DMS53 treated with DMSO at 0.1 percent for 48 hours (cell line): ENCODE data around the gene ST14.

ENCODE experiments used
- DNase-seq: peaks from one replicate; lab custom pipeline; 2025; ENCODE audit not compliant: unreplicated experiment; lab: John Stamatoyannopoulos, UW

The ST14 gene

DNA sequence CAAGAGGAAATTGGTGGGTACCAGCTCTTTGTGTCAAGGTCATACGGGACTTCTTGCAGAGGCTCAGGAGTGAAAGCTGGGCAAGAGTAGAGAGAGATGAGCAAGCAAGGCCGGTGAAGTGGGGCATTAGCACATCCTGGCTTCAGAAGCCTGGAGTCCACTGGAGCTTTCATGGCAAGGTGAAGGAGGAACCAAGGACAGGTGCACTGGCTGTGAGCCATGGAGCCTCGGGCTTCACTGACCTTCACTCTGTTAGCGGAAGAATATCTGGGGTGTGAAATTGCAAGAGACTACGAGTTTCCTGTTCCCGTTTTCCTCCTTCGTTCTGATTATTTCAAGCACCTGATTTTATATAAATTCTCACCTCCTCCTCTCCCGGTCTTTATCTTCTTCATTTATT lies 25.9 kb upstream of the ST14 start:
- no peak for DNase-seq

DNA sequence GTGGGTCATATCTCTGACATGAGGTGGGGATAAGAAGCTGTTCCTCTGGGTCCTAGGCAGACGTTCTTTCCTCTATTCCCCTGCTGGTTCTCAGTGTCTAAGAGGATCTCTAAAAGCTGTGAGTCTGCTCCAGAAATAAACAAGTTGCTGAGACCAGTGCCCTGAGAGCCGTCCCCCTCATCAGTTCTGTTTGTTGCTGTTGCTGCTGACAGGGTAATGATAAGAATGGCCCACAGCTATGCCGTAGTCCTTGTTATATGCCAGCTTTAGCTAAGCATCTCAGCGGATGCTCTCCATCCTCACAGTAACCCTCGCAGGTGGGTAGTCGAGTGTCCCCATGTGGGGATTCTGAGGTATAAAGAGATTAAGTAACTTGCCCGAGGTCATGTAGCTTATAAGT lies 23.5 kb upstream of the ST14 start:
- DNase-seq, result no peak

DNA sequence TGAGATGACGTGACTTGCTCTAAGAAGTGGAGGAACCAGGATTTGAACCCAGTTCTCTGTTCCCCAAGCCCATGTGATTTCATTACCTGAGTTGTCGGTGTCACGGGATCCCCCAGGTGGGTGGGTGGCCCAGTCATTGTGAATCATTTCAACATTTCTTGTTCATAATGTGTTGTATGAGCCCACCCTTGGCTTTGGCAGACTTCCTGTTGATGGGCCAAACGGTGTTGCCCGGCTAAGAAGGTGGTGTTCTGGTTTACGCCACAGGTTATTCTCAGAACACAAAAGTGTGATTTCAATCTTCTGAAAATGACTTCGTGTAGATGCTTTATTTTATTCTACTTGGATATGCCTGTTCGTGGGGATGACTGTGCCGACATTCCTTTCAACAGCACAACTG lies 21.6 kb upstream of the ST14 start:
- no peak for DNase-seq

DNA sequence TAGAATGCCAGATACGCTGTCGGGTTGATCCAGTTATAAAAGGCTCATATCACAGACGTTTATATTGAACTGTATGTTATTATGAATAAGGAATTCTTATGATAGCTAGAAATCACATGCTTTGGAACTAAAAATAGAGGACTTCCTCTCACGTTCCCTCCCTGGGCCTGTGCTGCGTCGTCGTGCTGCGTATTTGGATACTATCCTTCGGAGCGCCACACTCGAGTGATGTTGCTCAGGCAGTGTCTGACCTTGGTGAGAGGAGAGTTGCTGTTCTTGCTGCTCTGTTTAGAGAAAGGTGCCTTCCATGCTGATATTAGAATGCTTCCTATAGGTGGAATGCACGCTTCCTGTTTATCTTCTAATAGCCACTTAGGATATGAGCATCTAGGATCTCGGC lies 20.2 kb upstream of the ST14 start:
- no peak for DNase-seq

DNA sequence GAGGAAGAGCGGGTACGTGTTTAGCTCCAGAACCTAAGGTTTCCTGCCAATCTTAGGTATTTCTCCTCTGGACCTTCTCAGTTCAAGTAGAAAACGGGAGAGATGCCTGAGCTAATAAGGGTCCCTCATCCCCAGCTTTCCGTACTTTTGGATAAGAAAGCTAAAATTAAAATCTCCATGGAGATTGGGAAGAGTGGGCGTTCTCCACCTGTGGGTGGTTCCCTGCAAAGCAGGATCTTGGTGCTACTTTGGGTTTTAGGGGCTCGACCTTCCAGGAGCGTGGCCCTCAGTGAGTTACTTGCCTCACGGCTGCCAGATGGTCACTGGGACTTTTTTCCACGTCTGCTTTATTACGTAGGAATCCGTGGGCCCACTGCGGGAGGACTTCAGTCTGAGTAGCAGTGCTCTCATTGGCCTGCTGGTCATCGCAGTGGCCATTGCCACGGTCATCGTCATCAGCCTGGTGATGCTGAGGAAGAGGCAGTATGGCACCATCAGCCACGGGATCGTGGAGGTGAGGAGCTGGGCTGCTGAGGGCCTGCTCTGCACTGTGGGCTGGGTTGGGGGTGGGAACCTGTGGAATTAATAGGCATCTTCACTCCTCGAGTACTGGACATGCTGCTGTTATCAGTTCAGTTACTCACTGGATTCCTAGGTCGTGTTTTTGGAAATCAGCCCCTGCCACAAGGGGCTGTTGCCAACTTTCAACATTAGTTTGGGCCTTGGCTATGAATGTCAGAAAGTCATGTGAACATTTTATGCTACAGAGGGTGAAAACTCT lies 17.8 kb upstream of the ST14 start:
- no peak for DNase-seq

DNA sequence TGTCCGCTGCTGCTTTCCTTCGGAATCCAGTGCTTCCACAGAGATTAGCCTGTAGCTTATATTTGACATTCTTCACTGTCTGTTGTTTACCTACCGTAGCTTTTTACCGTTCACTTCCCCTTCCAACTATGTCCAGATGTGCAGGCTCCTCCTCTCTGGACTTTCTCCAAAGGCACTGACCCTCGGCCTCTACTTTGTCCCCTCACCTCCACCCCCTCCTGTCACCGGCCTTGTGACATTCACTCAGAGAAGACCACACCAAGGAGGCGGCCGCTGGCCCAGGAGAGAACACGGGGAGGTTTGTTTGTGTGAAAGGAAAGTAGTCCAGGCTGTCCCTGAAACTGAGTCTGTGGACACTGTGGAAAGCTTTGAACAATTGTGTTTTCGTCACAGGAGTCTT lies 15.4 kb upstream of the ST14 start:
- DNase-seq, result no peak

DNA sequence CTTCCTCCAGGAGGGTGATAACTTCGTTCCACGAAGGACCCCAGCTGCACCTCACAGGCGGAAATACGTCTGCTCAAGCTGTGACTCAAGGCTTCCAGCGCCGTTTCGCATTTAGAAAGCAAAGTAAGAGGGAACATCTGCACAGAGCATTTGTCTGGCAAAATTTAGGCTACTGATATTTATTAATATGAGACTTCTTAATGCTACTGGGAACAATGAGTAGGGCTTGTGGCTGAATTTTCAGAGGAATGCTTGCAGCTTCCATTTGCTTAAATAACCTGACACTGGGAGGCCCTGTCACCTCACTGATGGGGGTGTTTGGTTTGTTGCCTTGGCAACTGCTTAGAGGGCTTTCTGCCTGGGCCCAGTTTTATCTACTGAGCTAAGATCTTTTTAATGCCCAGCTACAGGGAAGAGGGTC lies 14.7 kb upstream of the ST14 start:
- no peak for DNase-seq

DNA sequence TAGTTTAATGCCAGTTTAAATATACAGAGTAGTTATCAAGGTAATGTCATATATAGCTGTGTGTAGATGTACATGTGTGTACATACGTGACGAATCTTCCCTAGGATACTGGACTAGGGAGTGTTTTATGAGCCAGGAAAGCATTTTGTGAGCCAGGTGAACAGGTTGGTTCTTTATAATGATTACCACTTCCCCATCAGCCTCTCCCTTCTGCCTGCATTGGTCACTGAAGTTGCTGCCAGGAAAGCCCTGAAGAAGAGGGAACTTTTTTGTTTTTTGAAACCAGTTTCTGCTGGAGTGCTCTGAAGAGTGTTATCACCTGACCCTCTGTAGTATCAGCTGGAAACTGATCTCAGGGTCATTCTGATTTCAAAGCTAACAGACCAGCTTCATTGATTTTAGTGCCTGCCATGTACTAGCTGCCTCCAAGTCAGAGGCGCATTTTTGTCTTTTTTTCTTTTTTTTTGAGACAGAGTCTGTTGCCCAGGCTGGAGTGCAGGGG lies 14.2 kb upstream of the ST14 start:
- DNase-seq, result no peak

DNA sequence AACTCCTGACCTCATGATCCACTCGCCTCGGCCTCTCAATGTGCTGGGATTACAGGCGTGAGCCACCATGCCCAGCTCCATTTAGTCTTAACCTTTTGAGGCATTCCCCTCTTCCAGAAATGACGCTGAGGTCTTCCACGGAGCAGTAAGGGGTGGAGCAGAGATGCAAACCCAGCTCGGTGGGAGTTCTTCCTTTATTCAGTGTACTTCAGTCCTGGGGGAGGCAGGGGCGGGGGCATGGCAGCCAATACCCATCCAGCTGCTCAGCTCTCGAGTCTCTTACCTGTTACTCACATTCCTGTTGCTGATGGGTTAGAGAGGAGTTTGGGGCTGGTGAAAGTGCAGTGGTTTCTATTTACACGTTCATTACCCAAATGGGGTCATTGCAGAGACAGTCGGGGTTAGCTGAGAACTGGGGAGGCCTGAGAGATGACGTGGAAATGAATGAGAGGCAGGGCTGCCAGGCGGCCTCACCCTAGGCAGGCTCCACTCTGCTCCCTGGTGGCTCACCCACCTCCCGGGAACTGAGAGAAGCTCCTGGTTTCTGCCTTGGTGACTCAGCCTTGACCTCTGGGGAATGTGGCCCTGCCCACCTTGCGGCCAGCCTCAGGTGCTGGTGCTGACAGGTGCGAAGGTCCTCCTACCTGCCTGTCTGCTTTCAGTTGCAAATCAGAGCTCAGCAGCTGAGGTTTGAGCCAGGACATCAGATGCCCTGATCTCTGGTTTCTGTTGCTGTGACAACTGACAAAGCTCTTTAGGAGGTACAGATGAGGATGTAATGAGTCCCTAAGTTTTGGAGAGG lies 13.4 kb upstream of the ST14 start:
- DNase-seq, result peak; percentile 94

DNA sequence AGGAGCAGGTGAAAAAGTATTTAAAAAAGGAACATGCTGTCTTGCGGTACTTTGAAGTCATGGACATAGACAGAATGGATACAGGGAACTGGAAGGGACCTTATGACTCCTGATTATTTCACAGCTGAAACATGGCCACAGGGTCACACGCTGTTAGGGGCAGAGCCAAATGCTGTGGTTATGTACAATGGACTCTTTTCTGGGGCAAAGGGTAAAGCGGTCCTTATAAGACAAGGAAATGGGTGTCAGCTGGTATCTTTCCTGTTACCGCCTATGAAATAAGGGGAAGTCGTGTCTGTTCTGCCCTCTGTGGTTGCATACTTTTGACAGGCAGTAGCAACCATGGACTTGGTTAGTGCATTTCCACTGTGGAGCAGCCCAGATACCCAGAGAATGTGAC lies 12.8 kb upstream of the ST14 start:
- DNase-seq, result no peak

DNA sequence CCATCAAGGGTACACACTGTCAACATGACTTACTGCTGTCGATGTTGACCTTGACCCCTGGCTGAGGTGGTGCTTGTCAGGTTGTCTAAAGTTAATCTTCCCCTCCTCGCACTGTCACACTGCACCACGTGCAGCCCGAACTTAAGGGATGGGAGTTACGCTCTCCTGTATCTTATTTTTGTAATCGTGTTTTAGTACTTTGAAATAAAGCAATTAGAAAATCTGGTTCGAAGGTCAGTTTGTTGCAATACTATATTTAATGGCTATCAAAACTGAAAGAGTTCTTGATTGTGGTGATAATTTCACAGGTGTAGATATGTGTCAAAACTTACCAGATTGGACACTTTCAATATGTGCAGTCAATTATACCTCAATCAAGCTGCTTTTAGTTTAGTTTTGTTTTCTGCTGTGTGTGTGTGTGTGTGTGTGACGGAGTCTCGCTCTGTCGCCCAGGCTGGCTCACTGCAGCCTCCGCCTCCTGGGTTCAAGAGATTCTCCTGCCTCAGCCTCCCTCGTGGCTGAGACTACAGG lies 10.7 kb upstream of the ST14 start:
- DNase-seq, result no peak

DNA sequence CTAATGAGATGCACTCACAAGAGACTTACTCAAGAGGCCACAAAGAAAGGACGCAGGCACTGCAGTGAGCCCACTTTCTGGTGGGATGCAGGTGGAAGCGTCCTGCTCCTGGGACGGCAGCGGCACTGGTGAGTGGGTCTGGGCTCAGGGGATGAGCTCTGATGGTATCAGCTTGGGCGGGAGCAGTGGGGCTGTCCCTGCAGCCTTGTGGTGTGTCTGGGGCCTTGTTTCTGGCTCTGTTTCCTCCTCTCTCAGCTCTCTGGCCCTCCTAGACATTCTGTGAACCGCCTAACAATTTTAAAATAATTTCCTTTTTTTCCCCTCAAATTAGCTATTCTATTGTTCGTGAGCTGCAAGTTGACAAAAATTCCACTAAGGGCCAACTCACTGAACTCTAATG lies 8.8 kb upstream of the ST14 start:
- no peak for DNase-seq

DNA sequence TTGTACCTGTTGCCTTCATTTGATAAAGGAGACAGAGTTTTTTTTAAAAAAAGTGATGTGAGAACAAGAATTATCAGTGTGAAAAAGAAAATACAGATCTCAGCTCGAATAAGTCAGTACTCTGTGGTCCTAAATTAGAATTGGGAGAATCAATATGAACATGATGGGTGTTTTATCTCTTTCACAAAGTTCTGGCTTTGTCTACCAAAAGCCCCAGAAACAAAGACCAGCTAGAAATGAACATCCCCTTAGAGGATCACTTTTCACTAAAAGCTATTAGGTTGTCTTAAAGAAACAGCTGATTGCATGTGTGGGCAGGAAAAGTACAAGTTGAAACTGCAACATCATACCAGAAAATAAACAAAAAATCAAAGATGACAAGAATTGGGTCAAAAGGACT lies 8.4 kb upstream of the ST14 start:
- no peak for DNase-seq

DNA sequence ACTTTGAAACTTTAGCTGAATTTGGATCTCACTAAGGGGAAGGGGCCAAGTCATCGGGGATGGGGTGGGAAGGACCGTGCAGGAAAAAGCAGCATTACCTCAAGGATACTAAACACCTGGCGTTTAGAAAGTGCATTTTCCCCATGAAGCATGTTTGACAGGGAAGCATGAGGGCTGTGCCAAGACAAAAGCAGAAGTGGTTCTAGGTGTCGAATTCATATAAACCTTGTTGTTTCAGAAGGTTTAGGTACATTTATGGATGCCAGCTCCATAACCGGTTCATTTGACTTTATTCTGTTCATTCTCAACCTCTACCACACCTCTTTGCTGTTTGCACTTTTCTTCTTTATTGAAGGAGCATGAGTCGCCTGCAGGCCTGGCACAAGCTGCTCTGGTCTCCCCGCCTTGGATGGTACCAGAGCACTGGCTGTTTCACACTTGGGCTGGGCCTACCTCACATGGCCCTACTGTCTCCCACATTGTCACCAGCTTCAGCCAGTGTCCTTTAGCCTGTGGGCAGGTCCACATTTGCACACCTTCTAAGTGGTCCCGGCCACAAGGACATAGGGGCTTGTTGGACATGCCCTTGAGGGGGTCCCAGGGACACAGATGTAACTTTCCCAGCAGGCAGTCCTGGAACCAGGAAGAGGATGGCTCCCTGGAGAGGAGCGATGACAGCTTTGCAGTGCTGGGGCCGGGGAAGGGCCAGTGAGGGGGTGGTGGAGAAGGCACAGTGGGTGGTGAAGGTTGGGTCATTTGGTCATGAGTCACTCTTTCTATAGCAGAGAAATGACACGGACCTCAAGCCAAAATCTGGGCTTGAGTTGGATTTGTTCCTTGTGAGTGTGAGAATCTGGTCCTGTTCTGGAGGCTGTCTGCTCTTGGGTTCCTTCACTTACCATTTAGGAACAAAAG lies 3.2 kb upstream of the ST14 start:
- no peak for DNase-seq

DNA sequence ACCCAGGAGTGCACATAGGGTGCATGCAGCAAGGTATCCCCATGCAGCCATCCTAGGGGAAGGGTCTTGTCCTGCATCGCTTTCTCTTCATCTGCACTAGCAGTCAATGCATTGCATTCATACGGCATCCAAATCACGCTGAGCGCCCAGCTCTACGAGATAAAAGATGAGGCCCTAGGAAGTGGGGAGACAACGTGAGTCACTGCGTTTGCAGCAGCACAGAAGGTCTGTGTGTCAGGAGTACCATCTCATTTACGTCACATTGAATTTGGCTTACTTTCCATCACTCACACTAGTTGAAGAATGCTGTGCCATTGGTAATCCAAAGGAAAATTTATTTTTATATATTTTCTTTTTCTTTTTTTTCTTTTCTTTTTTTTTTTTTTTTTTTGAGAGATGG lies 2.5 kb upstream of the ST14 start:
- DNase-seq, result no peak

DNA sequence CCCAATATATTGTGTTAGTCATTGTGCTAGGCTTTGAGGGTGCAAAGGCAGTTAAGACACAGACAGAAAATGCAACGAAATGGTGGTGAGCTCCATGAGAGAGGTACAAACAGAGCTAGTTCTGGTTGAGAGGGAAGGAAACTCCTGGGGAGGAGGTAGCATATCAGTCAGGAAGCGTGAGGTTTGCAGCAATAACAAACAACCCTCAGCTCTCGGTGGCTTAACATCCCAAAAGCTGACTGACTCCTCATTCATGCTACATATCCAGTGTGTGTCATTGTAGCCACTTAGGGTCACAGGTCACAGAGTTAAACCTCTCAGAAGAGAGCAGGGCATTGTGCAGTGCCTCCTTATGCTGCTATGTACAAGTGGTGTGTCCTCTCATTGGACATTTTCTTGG lies 1.7 kb upstream of the ST14 start:
- no peak for DNase-seq

DNA sequence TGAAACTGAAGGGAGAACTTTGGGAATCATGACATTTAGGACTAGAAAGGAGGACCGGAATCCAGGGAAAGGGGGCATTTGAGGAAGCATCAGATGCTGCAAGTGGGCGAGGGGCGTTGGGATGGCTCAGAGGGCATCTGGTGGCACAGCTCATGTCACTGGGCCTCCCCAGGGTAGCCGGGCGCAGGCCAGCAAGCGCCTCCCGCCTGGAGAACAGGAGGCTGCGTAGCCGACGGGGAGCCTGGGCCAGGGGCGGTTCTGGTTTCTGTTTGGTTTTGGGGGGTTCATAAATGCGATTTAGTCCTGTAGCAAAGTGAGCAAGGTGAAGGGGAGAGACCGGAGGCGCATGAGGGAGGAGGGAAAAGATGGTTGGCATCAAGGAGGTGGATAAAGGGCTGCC lies 443 bp upstream of the ST14 start:
- DNase-seq, result no peak

DNA sequence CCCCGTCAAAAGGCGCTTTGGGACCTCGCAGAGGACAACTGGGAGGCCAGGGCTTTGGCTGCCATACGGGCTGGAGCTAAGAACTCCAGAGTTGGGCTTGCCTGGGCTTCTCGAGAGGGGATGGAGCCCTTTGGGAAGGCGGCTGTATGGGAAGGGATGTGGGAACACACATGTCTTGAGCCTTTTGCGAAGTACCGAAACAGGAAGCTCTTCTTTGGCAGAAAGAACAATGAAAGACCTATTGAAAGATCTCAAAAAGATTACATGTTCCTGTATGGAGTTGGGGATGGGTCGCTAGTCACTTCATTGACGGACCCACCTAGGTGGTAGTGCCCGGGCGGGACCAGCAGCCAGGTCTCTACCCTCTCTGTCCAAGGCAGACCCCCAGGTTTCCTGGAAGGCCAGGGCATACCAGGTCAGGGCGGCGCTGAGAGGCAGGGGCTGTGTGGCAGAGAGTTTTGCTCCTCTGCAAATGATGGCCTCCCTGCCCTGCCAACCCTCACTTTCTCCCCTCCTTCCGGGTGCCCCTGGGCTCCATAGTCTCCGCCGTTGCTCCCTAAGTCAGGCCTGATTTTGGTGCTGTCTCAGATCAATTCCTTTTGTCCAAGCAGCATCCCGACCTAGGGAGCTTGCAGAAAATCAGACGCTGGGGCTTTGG lies 1.0 kb downstream of the ST14 start:
- DNase-seq, result no peak

DNA sequence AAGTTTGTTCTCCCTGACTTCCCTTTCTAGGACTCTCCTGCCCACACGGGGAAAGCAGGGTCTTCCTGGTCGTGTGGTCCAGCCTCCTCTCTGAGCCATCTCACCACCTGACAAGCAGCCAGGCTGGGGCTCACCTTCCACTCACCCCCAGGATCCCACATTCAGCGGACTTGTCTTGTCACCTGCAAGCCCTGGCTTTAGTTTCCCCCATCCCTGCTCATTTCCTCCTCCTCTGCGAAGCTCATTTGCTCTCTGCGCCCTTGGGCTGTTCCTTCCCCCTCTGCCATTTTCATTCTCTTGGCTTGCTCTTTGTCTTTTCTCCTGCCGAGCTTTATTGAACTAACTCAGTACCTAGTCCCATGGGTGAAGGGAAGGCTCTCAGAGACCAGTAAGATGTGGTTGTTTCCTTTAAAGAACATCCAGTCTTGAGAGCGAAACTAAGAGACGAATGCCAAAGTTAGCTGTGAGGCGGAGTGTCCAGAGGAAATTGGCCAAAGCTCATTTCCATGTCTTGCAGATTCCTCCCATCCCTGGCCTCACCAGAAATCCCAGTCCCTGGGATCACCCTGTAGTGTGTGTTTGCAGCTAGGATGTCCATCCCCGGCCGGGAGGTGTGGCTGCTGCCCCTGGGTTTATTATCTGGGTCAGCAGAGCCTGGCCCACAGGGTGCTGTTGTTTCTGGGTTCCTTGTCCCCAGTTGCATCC lies 2.0 kb downstream of the ST14 start:
- DNase-seq, result no peak

DNA sequence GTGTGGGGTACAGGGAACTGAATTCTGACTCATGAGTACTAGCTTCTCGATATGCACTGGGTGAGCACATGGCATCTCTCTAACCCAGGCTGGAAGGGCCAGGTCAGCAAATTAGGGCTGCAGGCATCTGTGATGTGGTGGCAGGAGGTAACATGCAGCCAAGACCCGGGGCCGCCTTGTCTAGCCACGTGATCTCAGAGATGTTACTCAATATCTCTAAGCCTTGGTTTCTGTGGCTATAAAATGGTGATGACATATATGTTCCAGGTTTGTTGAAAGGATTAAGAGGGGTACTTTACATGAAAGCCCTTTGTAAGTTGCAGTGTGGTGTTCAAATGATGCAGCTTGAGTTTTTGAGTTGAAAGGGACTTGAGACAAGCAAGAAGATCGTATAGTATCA lies 3.2 kb downstream of the ST14 start:
- DNase-seq, result no peak
